HK-2 (cell line): ENCODE data around the gene DENND4C.
"Not testable (repeated sequence)": the region's sequence is repeated elsewhere in the genome, so short reads cannot be mapped to it uniquely, and the experiment has no call there.

Source experiments
- DNase-seq: peaks from one replicate; pipeline ENCODE4 v3.0.0-alpha.2; 2018; ENCODE audit not compliant: unreplicated experiment

The DENND4C gene

GRCh38 chr9:19230355-19231125, at the start of gene DENND4C:
TSS of gene DENND4C (plus strand) at chr9:19230693. CDS start at chr9:19276175, 45,482 bp downstream.
- DNase-seq, result peak; percentile 79

- no peak for DNase-seq
Observed at GRCh38 chr9:19180991-19181390, 49.5 kb upstream of the DENND4C start.

DNA sequence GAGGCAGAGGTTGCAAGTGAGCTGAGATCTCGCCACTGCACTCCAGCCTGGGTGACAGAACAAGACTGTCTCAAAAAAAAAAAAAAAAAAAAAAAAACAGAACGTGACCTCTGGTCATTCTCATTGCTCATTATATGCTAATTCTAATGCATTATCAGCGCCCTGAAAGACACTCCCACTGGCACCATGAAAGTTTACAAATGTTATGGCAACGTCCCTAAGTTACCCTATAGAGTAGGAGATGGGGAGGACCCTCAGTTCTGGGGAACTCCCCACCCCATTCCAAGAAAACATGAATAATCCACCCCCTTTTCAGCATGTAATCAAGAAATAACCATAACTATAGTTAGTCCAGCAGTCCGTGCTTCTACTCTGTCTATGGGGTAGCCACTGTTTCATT, 48.9 kb upstream of the DENND4C start:
- DNase-seq, result no peak

GRCh38 chr9:19184144-19184917, 46.2 kb upstream of the DENND4C start:
- peak; percentile 56 for DNase-seq

GRCh38 chr9:19185191-19185590, 45.3 kb upstream of the DENND4C start:
- no peak for DNase-seq

DNA sequence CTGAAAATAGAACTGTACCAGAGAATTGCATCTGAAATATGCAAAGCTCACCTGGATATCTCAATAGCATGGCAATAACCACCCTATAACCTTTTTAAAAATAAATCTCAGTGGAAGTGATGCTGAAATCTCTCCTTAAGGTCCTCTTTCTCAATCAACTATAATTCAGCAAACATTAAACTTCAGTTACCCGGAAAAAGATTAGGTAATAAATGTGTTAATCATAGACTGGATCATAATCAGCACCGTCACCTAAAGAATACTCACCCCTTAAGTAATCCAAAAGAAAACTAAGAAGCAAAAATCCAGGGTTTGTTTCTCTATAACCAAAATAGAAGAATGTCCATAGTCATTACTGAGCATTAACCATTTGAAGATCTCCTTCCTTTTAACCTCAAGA, 44.3 kb upstream of the DENND4C start:
- no peak for DNase-seq

DNA sequence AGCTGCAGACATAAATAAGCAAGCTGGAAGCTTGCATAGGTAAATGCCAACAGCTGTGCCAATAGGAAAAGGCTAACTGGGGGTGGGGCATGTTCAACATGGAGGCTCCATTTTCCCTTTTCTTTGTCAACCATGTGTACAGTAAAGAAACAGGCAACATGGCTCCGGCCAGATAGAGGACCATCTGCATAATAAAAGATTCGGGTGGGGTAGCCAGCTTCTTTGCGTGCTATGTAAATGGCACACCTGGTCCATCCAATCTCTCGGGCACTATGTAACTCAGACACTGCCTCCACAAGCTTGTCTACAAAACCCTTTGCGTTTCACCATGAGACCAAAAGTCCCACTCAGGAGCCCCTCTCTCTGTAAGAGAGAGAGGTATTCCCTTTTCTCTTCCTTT, 41.7 kb upstream of the DENND4C start:
- no peak for DNase-seq

DNA sequence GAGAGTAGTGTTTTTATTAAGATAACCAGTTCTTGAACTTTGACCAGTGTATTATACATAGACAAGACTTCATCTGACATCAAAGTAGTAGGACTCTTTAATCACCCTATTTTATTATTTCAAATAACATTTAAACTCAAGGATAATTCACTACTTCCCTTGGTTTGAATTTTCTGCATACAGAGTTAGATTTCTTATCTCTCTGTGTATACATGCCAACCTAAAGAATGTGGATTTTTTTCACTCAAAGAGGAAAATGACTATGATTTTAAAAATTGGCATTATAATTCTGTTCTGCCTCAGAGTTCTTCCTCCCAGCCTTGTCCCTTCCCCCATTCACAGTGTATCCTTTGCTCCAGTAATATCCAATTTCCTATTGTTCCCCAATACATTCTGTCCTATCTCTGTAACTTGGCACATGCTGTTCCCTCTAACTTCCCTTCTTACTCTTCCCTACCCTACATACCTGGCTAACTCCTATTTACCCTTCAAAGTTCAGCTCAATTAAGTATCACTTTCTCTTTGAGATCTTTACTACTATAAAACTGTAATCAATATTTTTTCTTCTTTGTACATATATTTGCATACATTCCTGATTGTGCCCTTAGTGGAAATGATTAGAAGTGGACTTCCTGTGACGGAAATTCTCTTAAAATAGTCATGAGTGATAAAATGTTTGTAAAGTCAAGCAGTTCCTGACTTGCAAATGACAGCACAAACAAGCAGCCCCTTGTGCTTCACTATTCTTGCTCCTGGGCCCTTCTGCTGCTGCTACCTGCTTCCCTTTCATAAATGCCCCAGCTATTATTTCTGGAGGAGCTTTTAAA, 38.1 kb upstream of the DENND4C start:
- DNase-seq, result no peak

- no peak for DNase-seq
Observed at GRCh38 chr9:19193029-19193324, 37.5 kb upstream of the DENND4C start.

DNA sequence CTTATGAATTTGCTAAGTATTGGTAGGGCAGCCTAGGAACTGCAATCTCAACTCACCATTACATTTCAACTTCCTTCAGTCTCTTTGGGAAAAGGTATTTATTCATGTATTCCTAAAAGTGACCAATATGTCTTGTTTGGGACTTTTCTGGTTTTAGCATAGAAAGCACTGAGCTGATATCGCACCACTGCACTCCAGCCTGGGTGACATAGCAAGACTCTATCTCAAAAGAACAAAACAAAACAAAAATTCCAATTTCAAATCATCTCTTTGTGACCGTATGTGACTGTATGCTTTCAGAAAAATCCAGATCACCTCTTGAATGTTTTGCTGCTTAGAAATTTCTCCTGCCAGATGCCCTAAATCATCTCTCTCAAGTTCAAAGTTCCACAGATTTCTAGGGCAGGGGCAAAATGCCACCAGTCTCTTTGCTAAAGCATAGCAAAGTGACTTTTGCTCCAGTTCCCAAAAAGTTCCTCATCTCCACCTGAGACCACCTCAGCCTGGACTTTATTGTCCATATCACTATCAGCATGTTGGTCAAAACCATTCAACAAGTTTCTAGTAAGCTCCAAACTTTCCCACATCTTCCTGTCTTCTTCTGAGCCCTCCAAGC, 37.0 kb upstream of the DENND4C start:
- not testable (repeated sequence) for DNase-seq

DNA sequence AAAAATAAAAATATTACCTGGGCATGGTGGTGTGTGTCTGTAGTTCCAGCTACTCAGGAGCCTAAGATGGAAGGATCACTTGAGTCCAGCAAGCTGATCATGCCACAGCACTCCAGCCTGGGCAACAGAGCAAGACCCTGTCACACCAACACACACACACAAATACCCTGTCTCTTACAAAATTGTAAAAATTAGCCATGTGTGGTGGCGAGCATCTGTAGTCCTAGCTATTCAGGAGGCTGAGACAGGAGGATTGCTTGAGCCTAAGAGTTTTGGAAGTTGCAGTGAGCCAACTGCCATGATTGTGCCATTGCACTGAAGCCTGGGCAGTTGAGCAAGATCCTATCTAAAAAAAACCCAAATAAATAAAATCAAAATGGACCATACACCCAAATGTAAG, 32.1 kb upstream of the DENND4C start:
- DNase-seq, result no peak

- DNase-seq, result no peak
Observed at GRCh38 chr9:19199012-19199411, 31.5 kb upstream of the DENND4C start.

DNA sequence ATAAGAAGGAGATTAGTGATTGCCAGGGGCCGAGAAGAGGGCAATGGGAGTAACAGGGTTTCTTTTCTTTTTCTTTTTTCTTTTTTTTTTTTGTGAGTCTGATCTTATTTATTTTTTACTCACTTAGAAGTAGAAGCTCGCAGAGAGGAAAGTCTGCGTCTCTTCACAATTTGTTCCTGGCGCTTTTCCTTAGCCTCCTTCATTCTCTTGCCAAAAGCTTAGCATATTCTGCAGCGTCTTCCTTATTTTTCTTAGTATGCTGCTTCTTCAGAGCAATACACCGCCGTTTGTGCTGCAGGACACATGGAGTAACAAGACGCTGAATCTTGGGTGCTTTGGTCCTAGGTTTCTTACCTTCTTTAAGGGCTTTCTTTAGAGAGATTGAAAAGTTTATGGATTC, 30.3 kb upstream of the DENND4C start:
- DNase-seq, result no peak

- DNase-seq, result no peak
Observed at GRCh38 chr9:19201899-19202891, 28.3 kb upstream of the DENND4C start.

DNA sequence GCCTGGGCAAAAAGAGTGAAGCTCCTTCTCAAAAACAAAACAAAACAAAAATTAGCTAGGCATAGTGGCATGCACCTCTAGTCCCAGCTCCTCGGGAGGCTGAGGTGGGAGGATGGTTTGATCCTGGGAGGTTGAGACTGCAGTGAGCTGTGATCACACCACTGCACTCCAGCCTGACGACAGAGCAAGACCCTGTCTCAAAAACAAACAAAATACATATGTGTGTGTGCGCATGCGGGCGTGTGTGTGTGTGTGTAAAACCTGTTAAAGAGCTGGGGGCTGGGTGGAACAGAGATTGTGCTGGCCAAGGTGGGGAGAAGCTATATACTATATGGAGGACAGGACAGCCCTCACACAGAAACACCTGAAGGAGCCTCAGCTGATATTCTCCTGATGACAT, 27.4 kb upstream of the DENND4C start:
- no peak for DNase-seq

- DNase-seq, result no peak
Observed at GRCh38 chr9:19208653-19209052, 21.8 kb upstream of the DENND4C start.

GRCh38 chr9:19209188-19209587, 21.3 kb upstream of the DENND4C start:
- DNase-seq, result no peak

DNA sequence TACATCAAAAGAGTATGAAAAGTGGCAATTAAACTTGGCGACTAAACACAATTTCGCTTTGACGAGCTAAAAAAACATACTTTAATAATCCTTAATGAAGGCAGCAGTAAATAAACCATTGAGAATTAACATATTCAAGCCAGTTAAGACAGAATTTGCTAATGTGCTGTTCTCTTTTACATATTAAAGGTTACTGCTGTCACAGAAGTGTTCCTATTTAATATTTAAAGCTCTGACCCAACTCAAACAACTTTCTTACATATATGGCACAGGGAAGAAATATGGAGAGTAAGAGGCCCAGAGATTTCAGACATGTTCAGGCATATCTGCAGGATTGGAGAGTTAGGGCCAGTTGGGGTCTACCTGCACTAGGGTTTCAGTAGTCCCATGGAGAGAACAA, 16.7 kb upstream of the DENND4C start:
- no peak for DNase-seq

- no peak for DNase-seq
Observed at GRCh38 chr9:19216466-19216865, 14.0 kb upstream of the DENND4C start.

DNA sequence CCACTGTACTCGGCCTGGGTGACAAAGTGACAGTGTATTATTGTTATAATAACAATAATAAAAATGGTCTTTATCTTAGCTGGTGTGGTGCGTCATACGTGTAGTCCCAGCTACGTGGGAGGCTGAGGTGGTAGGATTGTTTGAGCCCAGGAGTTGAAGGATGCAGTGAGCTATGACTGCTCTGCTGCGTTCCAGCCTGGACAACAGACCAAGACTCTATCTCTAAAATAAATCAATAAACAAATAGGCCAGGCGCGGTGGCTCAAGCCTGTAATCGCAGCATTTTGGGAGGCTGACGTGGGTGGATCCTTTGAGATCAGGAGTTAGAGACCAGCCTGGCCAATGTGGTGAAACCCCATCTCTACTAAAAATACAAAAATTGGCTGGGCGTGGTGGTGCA, 9.2 kb upstream of the DENND4C start:
- DNase-seq, result no peak

- DNase-seq, result no peak
Observed at GRCh38 chr9:19223724-19224123, 6.8 kb upstream of the DENND4C start.
